HEK293 (cell line): ENCODE results near the gene RINT1.

Source experiments
- GLI4 ChIP-seq: fragments of 450-650 bp; formaldehyde crosslinking; IDR thresholded peaks from 2 replicates; pipeline ENCODE4 v1.5.1; 2016; ENCODE audit warnings: missing biosample characterization, missing genetic modification characterization
- HOXA7 ChIP-seq: sonication (generic); formaldehyde crosslinking; IDR thresholded peaks from 2 replicates; pipeline ENCODE4 v1.8.1; 2022; ENCODE audit warnings: missing genetic modification reagents, borderline replicate concordance
- SETDB1 ChIP-seq: IDR thresholded peaks from one replicate; pipeline ENCODE4 v1.6.1; 2017; ENCODE audit warnings: mild to moderate bottlenecking, low read length, moderate library complexity, mixed read lengths; ENCODE audit not compliant: insufficient read length
- SP7 ChIP-seq: fragments of 450-650 bp; formaldehyde crosslinking; IDR thresholded peaks from 2 replicates; pipeline ENCODE4 v1.5.1; 2016; ENCODE audit warnings: missing biosample characterization, missing genetic modification characterization
- YY1 ChIP-seq: fragments of 450-650 bp; formaldehyde crosslinking; IDR thresholded peaks from 2 replicates; pipeline ENCODE4 v1.5.1; 2018; ENCODE audit warnings: missing biosample characterization, missing genetic modification characterization
- YY2 ChIP-seq: fragments of 450-650 bp; formaldehyde crosslinking; IDR thresholded peaks from 2 replicates; pipeline ENCODE4 v1.5.1; 2016; ENCODE audit warnings: missing biosample characterization, missing genetic modification characterization
- ZFP3 ChIP-seq: fragments of 450-650 bp; formaldehyde crosslinking; IDR thresholded peaks from 2 replicates; pipeline ENCODE4 v1.5.1; 2016; ENCODE audit warnings: low read depth, missing biosample characterization, missing genetic modification characterization
- ZFP37 ChIP-seq: fragments of 450-650 bp; formaldehyde crosslinking; IDR thresholded peaks from 2 replicates; pipeline ENCODE4 v1.5.1; 2016; ENCODE audit warnings: missing biosample characterization, missing genetic modification characterization
- ZNF112 ChIP-seq: fragments of 450-650 bp; formaldehyde crosslinking; IDR thresholded peaks from 2 replicates; pipeline ENCODE4 v1.5.0; 2017; ENCODE audit warnings: missing biosample characterization, missing genetic modification characterization
- ZNF114 ChIP-seq: fragments of 450-650 bp; formaldehyde crosslinking; IDR thresholded peaks from 2 replicates; pipeline ENCODE4 v1.5.0; 2017; ENCODE audit warnings: missing biosample characterization, missing genetic modification characterization
- ZNF121 ChIP-seq: fragments of 450-650 bp; formaldehyde crosslinking; IDR thresholded peaks from 2 replicates; pipeline ENCODE4 v1.5.1; 2016; ENCODE audit warnings: missing biosample characterization, missing genetic modification characterization
- ZNF140 ChIP-seq: fragments of 450-650 bp; formaldehyde crosslinking; IDR thresholded peaks from 2 replicates; pipeline ENCODE4 v1.5.1; 2016; ENCODE audit warnings: missing biosample characterization, missing genetic modification characterization
- ZNF155 ChIP-seq: fragments of 450-650 bp; formaldehyde crosslinking; IDR thresholded peaks from 2 replicates; pipeline ENCODE4 v1.5.1; 2016; ENCODE audit warnings: missing biosample characterization, missing genetic modification characterization
- ZNF169 ChIP-seq: fragments of 450-650 bp; formaldehyde crosslinking; IDR thresholded peaks from 2 replicates; pipeline ENCODE4 v1.5.1; 2016; ENCODE audit warnings: missing biosample characterization, missing genetic modification characterization
- ZNF174 ChIP-seq: fragments of 450-650 bp; formaldehyde crosslinking; IDR thresholded peaks from 2 replicates; pipeline ENCODE4 v1.5.0; 2017; ENCODE audit warnings: missing biosample characterization, mild to moderate bottlenecking, missing genetic modification characterization
- ZNF202 ChIP-seq: fragments of 450-650 bp; formaldehyde crosslinking; IDR thresholded peaks from 2 replicates; pipeline ENCODE4 v1.5.1; 2016; ENCODE audit warnings: missing biosample characterization, missing genetic modification characterization, borderline replicate concordance
- ZNF311 ChIP-seq: fragments of 450-650 bp; formaldehyde crosslinking; IDR thresholded peaks from 2 replicates; pipeline ENCODE4 v1.5.1; 2017; ENCODE audit warnings: missing biosample characterization, missing genetic modification characterization, borderline replicate concordance
- ZNF335 ChIP-seq: fragments of 450-650 bp; formaldehyde crosslinking; conservative IDR thresholded peaks from 2 replicates; pipeline ENCODE4 v1.5.1; 2016; ENCODE audit warnings: missing biosample characterization, missing genetic modification characterization
- ZNF510 ChIP-seq: fragments of 450-650 bp; formaldehyde crosslinking; IDR thresholded peaks from 2 replicates; pipeline ENCODE4 v1.5.1; 2018; ENCODE audit warnings: mild to moderate bottlenecking, missing genetic modification characterization, missing biosample characterization; ENCODE audit not compliant: insufficient replicate concordance
- ZNF514 ChIP-seq: fragments of 450-650 bp; formaldehyde crosslinking; IDR thresholded peaks from 2 replicates; pipeline ENCODE4 v1.5.1; 2016; ENCODE audit warnings: missing biosample characterization, missing genetic modification characterization
- ZNF548 ChIP-seq: fragments of 450-650 bp; formaldehyde crosslinking; IDR thresholded peaks from 2 replicates; pipeline ENCODE4 v1.5.1; 2016; ENCODE audit warnings: missing biosample characterization, missing genetic modification characterization
- ZNF600 ChIP-seq: fragments of 450-650 bp; formaldehyde crosslinking; IDR thresholded peaks from 2 replicates; pipeline ENCODE4 v1.5.1; 2016; ENCODE audit warnings: missing biosample characterization, missing genetic modification characterization
- ZNF623 ChIP-seq: fragments of 450-650 bp; formaldehyde crosslinking; IDR thresholded peaks from 2 replicates; pipeline ENCODE4 v1.5.1; 2016; ENCODE audit warnings: missing biosample characterization, missing genetic modification characterization
- ZNF624 ChIP-seq: fragments of 450-650 bp; formaldehyde crosslinking; IDR thresholded peaks from 2 replicates; pipeline ENCODE4 v1.5.1; 2017; ENCODE audit warnings: missing biosample characterization, missing genetic modification characterization
- ZNF626 ChIP-seq: fragments of 450-650 bp; sonication (Bioruptor Pico); formaldehyde crosslinking; IDR thresholded peaks from 2 replicates; pipeline ENCODE4 v1.5.1; 2018; ENCODE audit warnings: missing biosample characterization, missing genetic modification characterization, inconsistent platforms
- ZNF670 ChIP-seq: fragments of 450-650 bp; formaldehyde crosslinking; IDR thresholded peaks from 2 replicates; pipeline ENCODE4 v1.5.1; 2016; ENCODE audit warnings: missing biosample characterization, missing genetic modification characterization, low read depth
- ZNF785 ChIP-seq: fragments of 450-650 bp; formaldehyde crosslinking; IDR thresholded peaks from 2 replicates; pipeline ENCODE4 v1.5.1; 2016; ENCODE audit warnings: missing biosample characterization, missing genetic modification characterization
- ZNF791 ChIP-seq: fragments of 450-650 bp; formaldehyde crosslinking; IDR thresholded peaks from 2 replicates; pipeline ENCODE4 v1.5.1; 2016; ENCODE audit warnings: missing biosample characterization, missing genetic modification characterization
- TF ChIP-seq, protein P1 (sequence below): fragments of 450-650 bp; formaldehyde crosslinking; IDR thresholded peaks from 2 replicates; pipeline ENCODE4 v1.5.1; 2017; ENCODE audit warnings: missing biosample characterization, mild to moderate bottlenecking, missing genetic modification characterization, moderate library complexity
- TF ChIP-seq, protein P2 (sequence below): fragments of 450-650 bp; formaldehyde crosslinking; IDR thresholded peaks from 2 replicates; pipeline ENCODE4 v1.5.1; 2017; ENCODE audit warnings: missing biosample characterization, missing genetic modification characterization
- TF ChIP-seq, protein P3 (sequence below): fragments of 450-650 bp; formaldehyde crosslinking; IDR thresholded peaks from 2 replicates; pipeline ENCODE4 v1.5.1; 2016; ENCODE audit warnings: missing biosample characterization, missing genetic modification characterization
- TF ChIP-seq, protein P4 (sequence below): fragments of 450-650 bp; formaldehyde crosslinking; IDR thresholded peaks from 2 replicates; pipeline ENCODE4 v1.5.1; 2016; ENCODE audit warnings: missing biosample characterization, missing genetic modification characterization
- TF ChIP-seq, protein P5 (sequence below): fragments of 450-650 bp; formaldehyde crosslinking; IDR thresholded peaks from 2 replicates; pipeline ENCODE4 v1.5.1; 2016; ENCODE audit warnings: missing biosample characterization, missing genetic modification characterization, low read depth

RINT1 gene

DNA sequence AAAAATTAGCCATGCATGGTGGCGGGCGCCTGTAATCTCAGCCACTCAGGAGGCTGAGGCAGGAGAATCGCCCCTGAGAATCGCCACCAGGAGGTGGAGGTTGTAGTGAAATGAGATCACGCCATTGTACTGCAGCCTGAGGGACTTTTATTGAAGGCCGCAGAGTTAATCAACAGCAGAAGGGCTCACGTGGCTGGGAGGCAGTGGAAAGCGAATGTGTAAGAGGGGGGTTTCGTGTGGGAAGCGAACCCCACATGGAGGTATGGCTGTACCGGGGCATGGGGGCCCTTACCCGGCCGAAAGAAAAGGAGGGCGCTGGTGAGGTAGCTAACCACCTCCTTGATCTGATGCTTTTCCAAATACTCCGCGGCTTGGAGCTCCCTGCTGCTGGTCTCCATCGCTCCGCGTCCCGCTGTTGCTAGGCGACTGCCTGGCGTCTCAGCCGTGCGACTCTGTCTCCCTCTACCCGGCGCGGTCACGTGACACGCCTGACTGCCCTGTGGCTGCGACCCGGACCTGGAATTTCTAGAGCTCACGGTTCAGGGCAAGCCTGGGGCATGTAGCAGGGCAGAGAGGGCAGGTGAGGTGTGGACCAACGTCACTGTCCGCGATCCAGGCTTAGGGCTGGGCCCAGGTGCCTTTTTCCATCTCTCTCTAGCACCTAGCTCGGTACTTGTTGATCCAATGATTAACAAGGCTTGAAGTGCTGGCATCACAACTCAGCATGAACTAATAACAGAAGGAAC, 49.2 kb downstream of the RINT1 start, which contains the start of gene EFCAB10 (continued):
- TF ChIP-seq, protein P1, sequence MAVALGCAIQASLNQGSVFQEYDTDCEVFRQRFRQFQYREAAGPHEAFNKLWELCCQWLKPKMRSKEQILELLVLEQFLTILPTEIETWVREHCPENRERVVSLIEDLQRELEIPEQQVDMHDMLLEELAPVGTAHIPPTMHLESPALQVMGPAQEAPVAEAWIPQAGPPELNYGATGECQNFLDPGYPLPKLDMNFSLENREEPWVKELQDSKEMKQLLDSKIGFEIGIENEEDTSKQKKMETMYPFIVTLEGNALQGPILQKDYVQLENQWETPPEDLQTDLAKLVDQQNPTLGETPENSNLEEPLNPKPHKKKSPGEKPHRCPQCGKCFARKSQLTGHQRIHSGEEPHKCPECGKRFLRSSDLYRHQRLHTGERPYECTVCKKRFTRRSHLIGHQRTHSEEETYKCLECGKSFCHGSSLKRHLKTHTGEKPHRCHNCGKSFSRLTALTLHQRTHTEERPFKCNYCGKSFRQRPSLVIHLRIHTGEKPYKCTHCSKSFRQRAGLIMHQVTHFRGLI (tag by site-specific recombination): no peak
- TF ChIP-seq, protein P2, sequence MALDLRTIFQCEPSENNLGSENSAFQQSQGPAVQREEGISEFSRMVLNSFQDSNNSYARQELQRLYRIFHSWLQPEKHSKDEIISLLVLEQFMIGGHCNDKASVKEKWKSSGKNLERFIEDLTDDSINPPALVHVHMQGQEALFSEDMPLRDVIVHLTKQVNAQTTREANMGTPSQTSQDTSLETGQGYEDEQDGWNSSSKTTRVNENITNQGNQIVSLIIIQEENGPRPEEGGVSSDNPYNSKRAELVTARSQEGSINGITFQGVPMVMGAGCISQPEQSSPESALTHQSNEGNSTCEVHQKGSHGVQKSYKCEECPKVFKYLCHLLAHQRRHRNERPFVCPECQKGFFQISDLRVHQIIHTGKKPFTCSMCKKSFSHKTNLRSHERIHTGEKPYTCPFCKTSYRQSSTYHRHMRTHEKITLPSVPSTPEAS (tag by site-specific recombination): no peak
- no peak for TF ChIP-seq ZNF202 (tag by site-specific recombination)
- no peak for TF ChIP-seq ZNF623 (tag by site-specific recombination)
- peak; percentile 83 for TF ChIP-seq ZNF335
- no peak for TF ChIP-seq ZNF121
- peak; percentile 53 for TF ChIP-seq ZNF600 (tag by site-specific recombination)
- no peak for TF ChIP-seq YY2 (tag by site-specific recombination)
- no peak for TF ChIP-seq ZNF155 (tag by site-specific recombination)
- TF ChIP-seq ZNF548 (tag by site-specific recombination): no peak
- TF ChIP-seq SP7 (tag by site-specific recombination): no peak; the same call in 1 of the 2 replicates
- no peak for TF ChIP-seq ZNF791 (tag by site-specific recombination)
- TF ChIP-seq, protein P3, sequence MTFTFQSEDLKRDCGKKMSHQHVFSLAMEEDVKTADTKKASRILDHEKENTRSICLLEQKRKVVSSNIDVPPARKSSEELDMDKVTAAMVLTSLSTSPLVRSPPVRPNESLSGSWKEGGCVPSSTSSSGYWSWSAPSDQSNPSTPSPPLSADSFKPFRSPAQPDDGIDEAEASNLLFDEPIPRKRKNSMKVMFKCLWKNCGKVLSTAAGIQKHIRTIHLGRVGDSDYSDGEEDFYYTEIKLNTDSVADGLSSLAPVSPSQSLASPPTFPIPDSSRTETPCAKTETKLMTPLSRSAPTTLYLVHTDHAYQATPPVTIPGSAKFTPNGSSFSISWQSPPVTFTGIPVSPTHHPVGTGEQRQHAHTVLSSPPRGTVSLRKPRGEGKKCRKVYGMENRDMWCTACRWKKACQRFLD (tag by site-specific recombination): no peak
- TF ChIP-seq ZNF169: no peak
- no peak for TF ChIP-seq ZNF114 (tag by site-specific recombination)
- TF ChIP-seq ZFP37 (tag by site-specific recombination): no peak
- TF ChIP-seq ZNF140 (tag by site-specific recombination): no peak
- TF ChIP-seq ZFP3 (tag by site-specific recombination): no peak
- no peak for TF ChIP-seq ZNF174 (tag by site-specific recombination)
- no peak for TF ChIP-seq SETDB1
- TF ChIP-seq ZNF670: no peak
- no peak for TF ChIP-seq ZNF112 (tag by site-specific recombination)
- TF ChIP-seq ZNF510 (tag by site-specific recombination): no peak
- TF ChIP-seq ZNF785 (tag by site-specific recombination): no peak
- TF ChIP-seq ZNF514: no peak
- TF ChIP-seq GLI4 (tag by site-specific recombination): no peak
- no peak for TF ChIP-seq ZNF626 (tag by site-specific recombination)
- TF ChIP-seq, protein P4, sequence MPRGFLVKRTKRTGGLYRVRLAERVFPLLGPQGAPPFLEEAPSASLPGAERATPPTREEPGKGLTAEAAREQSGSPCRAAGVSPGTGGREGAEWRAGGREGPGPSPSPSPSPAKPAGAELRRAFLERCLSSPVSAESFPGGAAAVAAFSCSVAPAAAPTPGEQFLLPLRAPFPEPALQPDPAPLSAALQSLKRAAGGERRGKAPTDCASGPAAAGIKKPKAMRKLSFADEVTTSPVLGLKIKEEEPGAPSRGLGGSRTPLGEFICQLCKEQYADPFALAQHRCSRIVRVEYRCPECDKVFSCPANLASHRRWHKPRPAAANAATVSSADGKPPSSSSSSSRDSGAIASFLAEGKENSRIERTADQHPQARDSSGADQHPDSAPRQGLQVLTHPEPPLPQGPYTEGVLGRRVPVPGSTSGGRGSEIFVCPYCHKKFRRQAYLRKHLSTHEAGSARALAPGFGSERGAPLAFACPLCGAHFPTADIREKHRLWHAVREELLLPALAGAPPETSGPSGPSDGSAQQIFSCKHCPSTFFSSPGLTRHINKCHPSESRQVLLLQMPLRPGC (tag by site-specific recombination): peak; percentile 57
- no peak for TF ChIP-seq HOXA7 (CRISPR knock-in tag)
- peak; percentile 58; the same call in 1 of the 2 replicates for TF ChIP-seq YY1 (tag by site-specific recombination)
- TF ChIP-seq ZNF624 (tag by site-specific recombination): no peak
- TF ChIP-seq ZNF311 (tag by site-specific recombination): no peak
- TF ChIP-seq, protein P5, sequence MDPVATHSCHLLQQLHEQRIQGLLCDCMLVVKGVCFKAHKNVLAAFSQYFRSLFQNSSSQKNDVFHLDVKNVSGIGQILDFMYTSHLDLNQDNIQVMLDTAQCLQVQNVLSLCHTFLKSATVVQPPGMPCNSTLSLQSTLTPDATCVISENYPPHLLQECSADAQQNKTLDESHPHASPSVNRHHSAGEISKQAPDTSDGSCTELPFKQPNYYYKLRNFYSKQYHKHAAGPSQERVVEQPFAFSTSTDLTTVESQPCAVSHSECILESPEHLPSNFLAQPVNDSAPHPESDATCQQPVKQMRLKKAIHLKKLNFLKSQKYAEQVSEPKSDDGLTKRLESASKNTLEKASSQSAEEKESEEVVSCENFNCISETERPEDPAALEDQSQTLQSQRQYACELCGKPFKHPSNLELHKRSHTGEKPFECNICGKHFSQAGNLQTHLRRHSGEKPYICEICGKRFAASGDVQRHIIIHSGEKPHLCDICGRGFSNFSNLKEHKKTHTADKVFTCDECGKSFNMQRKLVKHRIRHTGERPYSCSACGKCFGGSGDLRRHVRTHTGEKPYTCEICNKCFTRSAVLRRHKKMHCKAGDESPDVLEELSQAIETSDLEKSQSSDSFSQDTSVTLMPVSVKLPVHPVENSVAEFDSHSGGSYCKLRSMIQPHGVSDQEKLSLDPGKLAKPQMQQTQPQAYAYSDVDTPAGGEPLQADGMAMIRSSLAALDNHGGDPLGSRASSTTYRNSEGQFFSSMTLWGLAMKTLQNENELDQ (tag by site-specific recombination): no peak
